H1 (cell line): ENCODE results near the gene CHSY1. TPM values are rescaled to one million over a fixed set of nuclear protein-coding genes. Genes with fewer than 3 reads are reported as not detected.

Experiments
- CTCF ChIA-PET: fragments of 300-600 bp; sonication (Branson Sonifier 250); formaldehyde crosslinking; loops from one replicate; lab custom pipeline; 2021; ENCODE audit not compliant: partially characterized antibody; lab: Charles Lee
- POLR2A ChIA-PET: fragments of 300-600 bp; sonication (Branson Sonifier 250); formaldehyde crosslinking; loops from one replicate; lab custom pipeline; 2021; ENCODE audit warnings: inconsistent platforms; ENCODE audit not compliant: partially characterized antibody; lab: Charles Lee
- DNase-seq, 2 experiments: peaks; one replicate each; pipeline versions ENCODE4 v3.0.0 to v3.0.0-alpha.2; 2010 to 2022; ENCODE audit warnings: low spot score in 2 of 2, low read depth in 1 of 2, mixed read lengths in 1 of 2
- FAIRE-seq: peaks from 2 replicates; lab custom pipeline; 2011; peaks lifted over from hg19 to GRCh38; lab: Jason Lieb, UNC
- H2AFZ ChIP-seq: 2 replicates; pipeline ENCODE4 v1.8.1; 2012; ENCODE audit warnings: low read length, inconsistent platforms
- H2AK5ac ChIP-seq: 2 replicates; pipeline ENCODE4 v1.6.1; 2013; ENCODE audit warnings: low read depth, low read length
- H2BK120ac ChIP-seq: replicated peaks from 2 replicates; pipeline ENCODE3; 2013; ENCODE audit warnings: low read depth, low read length, inconsistent platforms
- H2BK12ac ChIP-seq: 2 replicates; pipeline ENCODE4 v1.6.1; 2013; ENCODE audit warnings: low read depth, low read length
- H2BK15ac ChIP-seq: 2 replicates; pipeline ENCODE4 v1.6.1; 2013; ENCODE audit warnings: low read length
- H2BK20ac ChIP-seq: 2 replicates; pipeline ENCODE4 v1.6.1; 2013; ENCODE audit warnings: low read length
- H2BK5ac ChIP-seq: 2 replicates; pipeline ENCODE4 v1.6.1; 2013; ENCODE audit warnings: low read depth, low read length
- H3K14ac ChIP-seq: 2 replicates; pipeline ENCODE4 v1.6.1; 2013; ENCODE audit warnings: inconsistent platforms; ENCODE audit not compliant: insufficient read length
- H3K18ac ChIP-seq: 2 replicates; pipeline ENCODE4 v1.6.1; 2013; ENCODE audit warnings: low read length; ENCODE audit errors: extremely low read depth
- H3K23ac ChIP-seq: 2 replicates; pipeline ENCODE4 v1.6.1; 2013; ENCODE audit warnings: inconsistent platforms; ENCODE audit not compliant: insufficient read length
- H3K23me2 ChIP-seq: 2 replicates; pipeline ENCODE4 v1.6.1; 2013; ENCODE audit warnings: low read depth, low read length
- H3K27ac ChIP-seq: 2 replicates; pipeline ENCODE4 v1.6.1; 2011; ENCODE audit warnings: low read depth, low read length, inconsistent platforms
- H3K27me3 ChIP-seq, 4 experiments: replicated peaks in 1 of 4; 1 replicate in 1 of 4; 2 replicates in 3 of 4; pipeline versions ENCODE4 v1.6.1 to v1.8.1; 2011 to 2013; ENCODE audit warnings: low read length in 3 of 4, mild to moderate bottlenecking in 3 of 4, inconsistent platforms in 2 of 4, mixed read lengths in 2 of 4, moderate library complexity in 1 of 4; ENCODE audit not compliant: control insufficient read depth in 3 of 4, insufficient read depth in 3 of 4; ENCODE audit errors: extremely low read depth in 1 of 4
- H3K36me3 ChIP-seq, 4 experiments: 2 replicates each; pipeline versions ENCODE4 v1.6.1 to v1.8.1; 2011 to 2013; ENCODE audit warnings: mild to moderate bottlenecking in 4 of 4, low read length in 3 of 4, moderate library complexity in 2 of 4, control low read depth in 1 of 4, inconsistent platforms in 1 of 4; ENCODE audit not compliant: insufficient read depth in 4 of 4, control insufficient read depth in 2 of 4
- H3K4ac ChIP-seq: replicated peaks from 2 replicates; pipeline ENCODE3; 2013; ENCODE audit warnings: low read length, low read depth, mixed read lengths, inconsistent platforms; ENCODE audit not compliant: insufficient read length
- H3K4me1 ChIP-seq, 4 experiments: replicated peaks in 1 of 4; 1 replicate in 1 of 4; 2 replicates in 3 of 4; pipeline versions ENCODE4 v1.6.1 to v1.8.1; 2011 to 2013; ENCODE audit warnings: low read length in 3 of 4, inconsistent platforms in 2 of 4, mixed read lengths in 1 of 4; ENCODE audit not compliant: insufficient read depth in 4 of 4, control insufficient read depth in 3 of 4
- H3K4me2 ChIP-seq, 2 experiments: 2 replicates each; pipeline versions ENCODE4 v1.6.1 to v1.8.1; 2011 to 2013; ENCODE audit warnings: low read depth in 2 of 2, low read length in 2 of 2, control low read depth in 1 of 2, inconsistent platforms in 1 of 2, mild to moderate bottlenecking in 1 of 2; ENCODE audit not compliant: insufficient read depth in 1 of 2
- H3K4me3 ChIP-seq, 4 experiments: fragments of 200-600, 300-600 bp in 1 of 4; sonication (generic), shearing (Covaris generic), sonication (Bioruptor Twin) in 1 of 4; 2 replicates each; pipeline versions ENCODE4 v1.5.1 to v1.8.1; 2011 to 2016; ENCODE audit warnings: low read length in 4 of 4, low read depth in 3 of 4, control low read depth in 2 of 4, inconsistent platforms in 2 of 4, mild to moderate bottlenecking in 2 of 4, mixed read lengths in 1 of 4, moderate library complexity in 1 of 4; ENCODE audit not compliant: insufficient read depth in 2 of 4; ENCODE audit errors: extremely low read depth in 1 of 4
- H3K56ac ChIP-seq: replicated peaks from 2 replicates; pipeline ENCODE3; 2013; ENCODE audit warnings: low read depth, mild to moderate bottlenecking, mixed read lengths, low read length, inconsistent platforms; ENCODE audit not compliant: insufficient read length
- H3K79me1 ChIP-seq: 2 replicates; pipeline ENCODE4 v1.6.1; 2013; ENCODE audit warnings: low read depth, low read length, control low read depth
- H3K79me2 ChIP-seq, 2 experiments: 2 replicates each; pipeline versions ENCODE4 v1.6.1 to v1.8.1; 2012 to 2013; ENCODE audit warnings: low read length in 2 of 2, mild to moderate bottlenecking in 2 of 2, inconsistent platforms in 1 of 2; ENCODE audit not compliant: insufficient read depth in 2 of 2, control insufficient read depth in 1 of 2
- H3K9ac ChIP-seq, 4 experiments: replicated peaks in 1 of 4; 1 replicate in 1 of 4; 2 replicates in 3 of 4; pipeline versions ENCODE4 v1.6.1 to v1.8.1; 2011 to 2013; ENCODE audit warnings: low read depth in 3 of 4, low read length in 3 of 4, control low read depth in 2 of 4, mild to moderate bottlenecking in 2 of 4, moderate library complexity in 2 of 4, inconsistent platforms in 1 of 4; ENCODE audit errors: extremely low read depth in 1 of 4
- H3K9me3 ChIP-seq, 2 experiments: 2 replicates each; pipeline versions ENCODE4 v1.6.1 to v1.8.1; 2012 to 2013; ENCODE audit warnings: mild to moderate bottlenecking in 2 of 2, moderate library complexity in 2 of 2, control low read depth in 1 of 2, inconsistent platforms in 1 of 2, low read depth in 1 of 2, low read length in 1 of 2, mixed read lengths in 1 of 2; ENCODE audit not compliant: insufficient read depth in 2 of 2
- H4K20me1 ChIP-seq, 2 experiments: replicated peaks in 1 of 2; 2 replicates each; pipeline versions ENCODE3 to v1.8.1; 2011 to 2013; ENCODE audit warnings: inconsistent platforms in 2 of 2, low read length in 2 of 2, mild to moderate bottlenecking in 1 of 2; ENCODE audit not compliant: insufficient read depth in 2 of 2, control insufficient read depth in 1 of 2
- H4K5ac ChIP-seq: 2 replicates; pipeline ENCODE4 v1.6.1; 2013; ENCODE audit warnings: low read length, low read depth, mixed read lengths, inconsistent platforms; ENCODE audit not compliant: insufficient read length
- H4K8ac ChIP-seq: 2 replicates; pipeline ENCODE4 v1.8.0; 2013; ENCODE audit warnings: mild to moderate bottlenecking, moderate library complexity, low read length, inconsistent platforms; ENCODE audit not compliant: insufficient read depth; ENCODE audit errors: extremely low read depth
- H4K91ac ChIP-seq: replicated peaks from 2 replicates; pipeline ENCODE3; 2013; ENCODE audit warnings: low read length, mixed read lengths, inconsistent platforms; ENCODE audit not compliant: insufficient read length
- BRCA1 ChIP-seq: IDR thresholded peaks from 2 replicates; pipeline ENCODE4 v1.6.1; 2012; ENCODE audit warnings: low read depth, low read length, improper control_type of control experiment
- RNF2 ChIP-seq: fragments of 200-900, 300-1000 bp; sonication (generic); IDR thresholded peaks from 2 replicates; pipeline ENCODE4 v1.7.1; 2016; ENCODE audit warnings: borderline replicate concordance, low read depth, mild to moderate bottlenecking, antibody characterized with exemption, low read length; ENCODE audit not compliant: poor library complexity, severe bottlenecking; ENCODE audit errors: missing control alignments
- TCF12 ChIP-seq: IDR thresholded peaks from 2 replicates; pipeline ENCODE4 v1.6.1; 2011; ENCODE audit warnings: low read depth, mild to moderate bottlenecking, low read length
- WGBS, 2 experiments: shearing (Covaris generic) in 1 of 2; methylation state at CpG; one replicate each; pipeline versions ENCODE4 v1.1.6 to v1.1.7; 2013 to 2015; ENCODE audit warnings: low lambda C conversion rate in 2 of 2, mixed read lengths in 2 of 2, inconsistent platforms in 1 of 2, low coverage in 1 of 2, missing lambda C conversion rate in 1 of 2; ENCODE audit not compliant: insufficient replicate concordance in 2 of 2, insufficient coverage in 1 of 2, insufficient read length in 1 of 2; ENCODE audit errors: extremely low coverage in 1 of 2, missing lambda C conversion rate in 1 of 2; 5-methylcytosine and 5-hydroxymethylcytosine counted together
- polyA plus RNA-seq, 7 experiments: library from polyadenylated mRNA; depleted of rRNA in 3 of 7; stranded (reverse) in 5 of 7; unstranded in 2 of 7; fragments of >200 nt in 5 of 7; fragments of 200-250 nt in 2 of 7; gene quantifications; 1 replicate in 5 of 7; 2 replicates in 1 of 7; 4 replicates in 1 of 7; pipeline versions ENCODE4 v1.2.1 to v1.2.3, GENCODE V29; 2011 to 2013; ENCODE audit warnings: missing spikeins in 2 of 7, mixed read lengths in 2 of 7
- total RNA-seq: library from RNA; stranded (reverse); fragmentation: NEBNext Ultra II Directional; extraction: Animal tissue kit (Norgen Biotek cat#: 25700); gene quantifications from 2 replicates; pipeline ENCODE4 v1.2.1, GENCODE V29; 2021

The CHSY1 gene
- total and polyA plus RNA-seq, 2 of the 8 experiments (the other 6 are each of a cell fraction or from before 2014, with no cell fraction given), result 24.9 to 60.7 TPM

GRCh38 chr15:101185336-101185735 lies 66.5 kb downstream of the CHSY1 start:
- Histone ChIP-seq H3K36me3 (no peaks in the 10 kb centered on the region; a peak in 1 of 8 replicates), H3K79me1 (peaks cover 17% of the 10 kb centered on the region), H2BK5ac (no peak overlapping the region), H3K23me2 (no peaks in the 10 kb centered on the region), H2BK15ac (no peak overlapping the region), H3K27me3 (no peaks in the 10 kb centered on the region), H3K27ac (no peak overlapping the region), H3K56ac (no peak overlapping the region), H4K8ac (no peak overlapping the region), H4K5ac (no peak overlapping the region), H3K14ac (no peak overlapping the region), H3K18ac (no peak overlapping the region), H3K4me1 (peaks cover 1 to 14% (median 11%) of the 10 kb centered on the region in 4 experiments; a peak in 5 of 7 replicates), H2BK120ac (no peak overlapping the region), H3K79me2 (peaks cover 4 to 96% of the 10 kb centered on the region in 2 experiments; a peak in 3 of 4 replicates), H3K23ac (no peak overlapping the region), H2BK12ac (no peak overlapping the region), H3K9me3 (no peaks in the 10 kb centered on the region), H3K9ac (no peak overlapping the region), H3K4me2 (no peak overlapping the region), H2AK5ac (no peak overlapping the region), H4K20me1 (peaks cover 9 to 13% of the 10 kb centered on the region in 2 experiments), H2AFZ (no peak overlapping the region), H4K91ac (no peak overlapping the region), H3K4me3 (no peak overlapping the region), H2BK20ac (no peak overlapping the region), H3K4ac (no peak overlapping the region)
- CTCF ChIA-PET, result interaction anchor here (1.1 to 2.1 kb wide), 3 partner anchors 56 to 98 kb away, joined by 3 to 5 read pairs (median 4); no protein-coding TSS in a partner anchor
- no peak for TF ChIP-seq RNF2
- no peak for TF ChIP-seq TCF12
- no peak for TF ChIP-seq BRCA1
- DNase-seq (no peak), FAIRE-seq (no peak)
- 79% methylated on average over 5 of the region's 6 CpGs; no CpG with 5 or more reads in 1 of the 2 experiments for WGBS, 2 experiments
- POLR2A ChIA-PET, result interaction anchor here (0.9 to 2.2 kb wide), 2 partner anchors 7 to 81 kb away, joined by 3 to 9 read pairs; no protein-coding TSS in a partner anchor
